Globus pallidus (tissue), 1 donor: Measurements from ENCODE around the gene SFSWAP.
"Not testable (repeated sequence)": the region's sequence is repeated elsewhere in the genome, so short reads cannot be mapped to it uniquely, and the experiment has no call there.

Experiments
- DNase-seq: peaks from one replicate; pipeline ENCODE4 v3.0.0-alpha.2; 2015; ENCODE audit warnings: low spot score

Gene SFSWAP

GRCh38 chr12:131736446-131737149, 25.7 kb downstream of the SFSWAP start:
- no peak for DNase-seq

- no peak for DNase-seq
These were observed 26.4 kb downstream of the SFSWAP start for GRCh38 chr12:131737150-131737827.

GRCh38 chr12:131738196-131738595, 27.3 kb downstream of the SFSWAP start:
- DNase-seq = peak; percentile 80

GRCh38 chr12:131740626-131741025, 29.7 kb downstream of the SFSWAP start:
- DNase-seq = no peak

- DNase-seq = not testable (repeated sequence)
These were observed 31.9 kb downstream of the SFSWAP start for GRCh38 chr12:131742761-131743160.

- not testable (repeated sequence) for DNase-seq
These were observed 32.5 kb downstream of the SFSWAP start for GRCh38 chr12:131743410-131743809.

GRCh38 chr12:131743880-131744279, 33.0 kb downstream of the SFSWAP start:
- DNase-seq = not testable (repeated sequence)

GRCh38 chr12:131744675-131745074, 33.8 kb downstream of the SFSWAP start:
- not testable (repeated sequence) for DNase-seq

GRCh38 chr12:131745706-131746105, 34.8 kb downstream of the SFSWAP start:
- no peak for DNase-seq

GRCh38 chr12:131747276-131748177, 36.6 kb downstream of the SFSWAP start:
- DNase-seq = no peak

GRCh38 chr12:131749618-131750315, 38.9 kb downstream of the SFSWAP start:
- no peak for DNase-seq

GRCh38 chr12:131751335-131751734, 40.4 kb downstream of the SFSWAP start:
- no peak for DNase-seq

GRCh38 chr12:131752451-131752850, 41.6 kb downstream of the SFSWAP start:
- DNase-seq = no peak

- DNase-seq = no peak
These were observed 42.1 kb downstream of the SFSWAP start for GRCh38 chr12:131753005-131753404.

- DNase-seq = no peak
These were observed 42.9 kb downstream of the SFSWAP start for GRCh38 chr12:131753757-131754156.

- DNase-seq = no peak
These were observed 43.3 kb downstream of the SFSWAP start for GRCh38 chr12:131754184-131754583.

GRCh38 chr12:131755305-131756113, 44.6 kb downstream of the SFSWAP start:
- no peak for DNase-seq

GRCh38 chr12:131756441-131756840, 45.6 kb downstream of the SFSWAP start:
- no peak for DNase-seq

GRCh38 chr12:131757111-131757510, 46.2 kb downstream of the SFSWAP start:
- DNase-seq = no peak

- DNase-seq = no peak
These were observed 47.3 kb downstream of the SFSWAP start for GRCh38 chr12:131758016-131758739.
